K562 (cell line): ENCODE results near the gene SLC2A4RG. TPM values are rescaled to one million over a fixed set of nuclear protein-coding genes. Genes with fewer than 3 reads are reported as not detected.
A peak's percentile ranks its signal among the peaks of the same experiment; 100 is the strongest.

Experiments
- BCLAF1 ChIP-seq, 2 experiments: fragments of 450-650 bp in 1 of 2; IDR thresholded peaks; 2 replicates each; pipeline ENCODE4 v1.6.1; 2011 to 2017; ENCODE audit warnings: low read depth in 2 of 2, antibody characterized with exemption in 1 of 2, borderline replicate concordance in 1 of 2, low read length in 1 of 2, mild to moderate bottlenecking in 1 of 2, mixed read lengths in 1 of 2; ENCODE audit not compliant: control insufficient read depth in 1 of 2
- E2F4 ChIP-seq: sonication (generic); formaldehyde crosslinking; IDR thresholded peaks from 2 replicates; pipeline ENCODE4 v1.8.0; 2022; ENCODE audit warnings: mild to moderate bottlenecking, low read depth, missing genetic modification reagents
- HDAC3 ChIP-seq: fragments of 450-650 bp; IDR thresholded peaks from 2 replicates; pipeline ENCODE4 v1.6.1; 2018; ENCODE audit warnings: borderline replicate concordance, mild to moderate bottlenecking, moderate library complexity; ENCODE audit not compliant: partially characterized antibody
- HMGN3 ChIP-seq: IDR thresholded peaks from 2 replicates; pipeline ENCODE4 v1.6.1; 2011; ENCODE audit warnings: borderline replicate concordance, low read depth, mild to moderate bottlenecking, mixed read lengths, low read length; ENCODE audit not compliant: insufficient read length; ENCODE audit errors: extremely low read depth
- HNRNPH1 ChIP-seq: fragments of 200-400 bp; formaldehyde crosslinking; optimal IDR thresholded peaks from 2 replicates; pipeline ENCODE3; 2017; ENCODE audit warnings: low read depth, mild to moderate bottlenecking, low read length, moderate library complexity
- IRF2 ChIP-seq: sonication (generic); formaldehyde crosslinking; IDR thresholded peaks from 2 replicates; pipeline ENCODE4 v1.8.1; 2022; ENCODE audit warnings: mild to moderate bottlenecking, missing genetic modification reagents
- MEF2A ChIP-seq: IDR thresholded peaks from 2 replicates; pipeline ENCODE4 v1.6.1; 2011; ENCODE audit warnings: low read depth, mild to moderate bottlenecking, low read length, moderate library complexity; ENCODE audit not compliant: control insufficient read depth
- NR0B1 ChIP-seq: fragments of 450-650 bp; IDR thresholded peaks from one replicate; pipeline ENCODE4 v1.6.1; 2018; ENCODE audit warnings: mild to moderate bottlenecking, moderate library complexity; ENCODE audit not compliant: partially characterized antibody
- PHB2 ChIP-seq: fragments of 450-650 bp; IDR thresholded peaks from 2 replicates; pipeline ENCODE4 v1.6.1; 2017; ENCODE audit warnings: low read depth
- POLR3G ChIP-seq: IDR thresholded peaks from 2 replicates; pipeline ENCODE4 v1.6.1; 2011; ENCODE audit not compliant: insufficient read length, insufficient replicate concordance; ENCODE audit errors: extremely low read depth
- PYGO2 ChIP-seq: fragments of 450-650 bp; IDR thresholded peaks from 2 replicates; pipeline ENCODE4 v1.6.1; 2016; ENCODE audit warnings: mild to moderate bottlenecking, missing genetic modification characterization, moderate library complexity, missing compliant biosample characterization
- RBFOX2 ChIP-seq: fragments of 200-400 bp; formaldehyde crosslinking; IDR thresholded peaks from 2 replicates; pipeline ENCODE4 v1.6.1; 2017; ENCODE audit warnings: low read depth, mild to moderate bottlenecking, low read length, moderate library complexity
- RBM14 ChIP-seq: fragments of 200-400 bp; formaldehyde crosslinking; IDR thresholded peaks from 2 replicates; pipeline ENCODE4 v1.6.1; 2018; ENCODE audit warnings: low read depth, mild to moderate bottlenecking, low read length, moderate library complexity, borderline replicate concordance; ENCODE audit not compliant: insufficient read depth
- SRSF1 ChIP-seq: fragments of 200-400 bp; formaldehyde crosslinking; IDR thresholded peaks from 2 replicates; pipeline ENCODE4 v1.6.1; 2017; ENCODE audit warnings: mild to moderate bottlenecking, low read depth, low read length, moderate library complexity
- TAF15 ChIP-seq: fragments of 200-400 bp; formaldehyde crosslinking; IDR thresholded peaks from 2 replicates; pipeline ENCODE4 v1.6.1; 2017; ENCODE audit warnings: mild to moderate bottlenecking, low read depth, low read length, moderate library complexity
- XRCC3 ChIP-seq: fragments of 450-650 bp; IDR thresholded peaks from 2 replicates; pipeline ENCODE4 v1.6.1; 2017; ENCODE audit warnings: mild to moderate bottlenecking, moderate library complexity
- ZNF212 ChIP-seq: fragments of 450-650 bp; formaldehyde crosslinking; IDR thresholded peaks from 2 replicates; pipeline ENCODE4 v1.4.0; 2020; ENCODE audit warnings: mild to moderate bottlenecking
- ZNF41 ChIP-seq: fragments of 250-450 bp; sonication (Bioruptor Pico); conservative IDR thresholded peaks from 2 replicates; pipeline ENCODE4 v1.4.0; 2020; ENCODE audit warnings: mild to moderate bottlenecking
- ZNF79 ChIP-seq: fragments of 250-450 bp; sonication (Bioruptor Pico); IDR thresholded peaks from 2 replicates; pipeline ENCODE4 v1.4.0; 2020; ENCODE audit warnings: low read depth, mild to moderate bottlenecking, moderate library complexity
- polyA plus RNA-seq, 8 experiments: library from polyadenylated mRNA; depleted of rRNA in 4 of 8; stranded (reverse) in 5 of 8; unstranded in 3 of 8; fragments of >200 nt; fragmentation: Nextera tagmentation in 2 of 8; fragmentation: Illumina TruSeq in 1 of 8; extraction: Ambion mirVana in 2 of 8; extraction: Trizol in 1 of 8; gene quantifications; 2 replicates each; pipeline versions ENCODE4 v1.2.1 to v1.2.3, GENCODE V29; 2011 to 2014; ENCODE audit warnings: inconsistent platforms in 1 of 8, missing spikeins in 1 of 8
- total RNA-seq, 7 experiments: library from RNA; depleted of rRNA in 6 of 7; stranded (reverse); fragments of >200 nt in 6 of 7; fragmentation: Illumina TruSeq in 2 of 7; extraction: Trizol in 2 of 7; gene quantifications; 2 replicates each; pipeline versions ENCODE4 v1.2.1 to v1.2.3, GENCODE V29; 2011 to 2021; ENCODE audit warnings: low replicate concordance in 1 of 7
- TF ChIP-seq, protein P1 (sequence below): fragments of 450-650 bp; conservative IDR thresholded peaks from 2 replicates; pipeline ENCODE4 v1.6.1; 2016; ENCODE audit warnings: missing genetic modification characterization, low read depth, mild to moderate bottlenecking, control low read depth, missing compliant biosample characterization

The SLC2A4RG gene
- total and polyA plus RNA-seq, 9 of the 15 experiments (the other 6 are each of a cell fraction or from before 2014, with no cell fraction given), result 0.34 to 97.3 (median 26.5) TPM

DNA sequence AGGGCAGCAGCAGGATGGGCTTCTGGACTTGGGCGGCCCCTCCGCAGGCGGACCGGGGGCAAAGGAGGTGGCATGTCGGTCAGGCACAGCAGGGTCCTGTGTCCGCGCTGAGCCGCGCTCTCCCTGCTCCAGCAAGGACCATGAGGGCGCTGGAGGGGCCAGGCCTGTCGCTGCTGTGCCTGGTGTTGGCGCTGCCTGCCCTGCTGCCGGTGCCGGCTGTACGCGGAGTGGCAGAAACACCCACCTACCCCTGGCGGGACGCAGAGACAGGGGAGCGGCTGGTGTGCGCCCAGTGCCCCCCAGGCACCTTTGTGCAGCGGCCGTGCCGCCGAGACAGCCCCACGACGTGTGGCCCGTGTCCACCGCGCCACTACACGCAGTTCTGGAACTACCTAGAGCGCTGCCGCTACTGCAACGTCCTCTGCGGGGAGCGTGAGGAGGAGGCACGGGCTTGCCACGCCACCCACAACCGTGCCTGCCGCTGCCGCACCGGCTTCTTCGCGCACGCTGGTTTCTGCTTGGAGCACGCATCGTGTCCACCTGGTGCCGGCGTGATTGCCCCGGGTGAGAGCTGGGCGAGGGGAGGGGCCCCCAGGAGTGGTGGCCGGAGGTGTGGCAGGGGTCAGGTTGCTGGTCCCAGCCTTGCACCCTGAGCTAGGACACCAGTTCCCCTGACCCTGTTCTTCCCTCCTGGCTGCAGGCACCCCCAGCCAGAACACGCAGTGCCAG lies 42.8 kb upstream of the SLC2A4RG start, which contains the start of gene TNFRSF6B (continued):
- TF ChIP-seq E2F4 (CRISPR knock-in tag) (no peak), MEF2A (no peak), HNRNPH1 (peak; percentile 70), RBM14 (0 out of 2 replicates have a peak, but pooled peaks have one; percentile 24), ZNF212 (CRISPR knock-in tag) (no peak), PYGO2 (no peak), BCLAF1 (IDR thresholded peaks at IDR 0.05; ENCODE audit: borderline replicate concordance in 1 of 2, control insufficient read depth in 1 of 2, low read depth in 2 of 2, low read length in 1 of 2) (no peak), IRF2 (CRISPR knock-in tag) (no peak), HDAC3 (no peak), NR0B1 (no peak), HMGN3 (peak; percentile 46), ZNF79 (CRISPR knock-in tag) (no peak), PHB2 (no peak), XRCC3 (no peak), RBFOX2 (peak; percentile 42), SRSF1 (peak; percentile 58; the same call in 1 of the 2 replicates), ZNF41 (CRISPR knock-in tag) (no peak), POLR3G (no peak), TAF15 (no peak; the same call in 1 of the 2 replicates)
- TF ChIP-seq, protein P1, sequence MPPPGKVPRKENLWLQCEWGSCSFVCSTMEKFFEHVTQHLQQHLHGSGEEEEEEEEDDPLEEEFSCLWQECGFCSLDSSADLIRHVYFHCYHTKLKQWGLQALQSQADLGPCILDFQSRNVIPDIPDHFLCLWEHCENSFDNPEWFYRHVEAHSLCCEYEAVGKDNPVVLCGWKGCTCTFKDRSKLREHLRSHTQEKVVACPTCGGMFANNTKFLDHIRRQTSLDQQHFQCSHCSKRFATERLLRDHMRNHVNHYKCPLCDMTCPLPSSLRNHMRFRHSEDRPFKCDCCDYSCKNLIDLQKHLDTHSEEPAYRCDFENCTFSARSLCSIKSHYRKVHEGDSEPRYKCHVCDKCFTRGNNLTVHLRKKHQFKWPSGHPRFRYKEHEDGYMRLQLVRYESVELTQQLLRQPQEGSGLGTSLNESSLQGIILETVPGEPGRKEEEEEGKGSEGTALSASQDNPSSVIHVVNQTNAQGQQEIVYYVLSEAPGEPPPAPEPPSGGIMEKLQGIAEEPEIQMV (tag), result no peak
